ENCODE data around the gene SUGCT. TPM values are rescaled to one million over a fixed set of nuclear protein-coding genes. Genes with fewer than 3 reads are reported as not detected.
"Not testable (repeated sequence)": the region's sequence is repeated elsewhere in the genome, so short reads cannot be mapped to it uniquely, and the experiment has no call there.

SUGCT gene
- total RNA-seq: under 1 TPM; 0.44 to 0.57 TPM

GRCh38 chr7:40134428-40135316 is at the start of gene SUGCT, which contains the start of gene MPLKIP:
SUGCT (plus strand) TSS chr7:40135005.
MPLKIP (minus strand) TSS chr7:40134622; CDS start chr7:40134567, 55 bp downstream.
- Mint-ChIP-seq H3K4me3 (peak within 1 kb of the TSS; percentile 94), H3K27me3 (peaks cover 10% of the 10 kb centered on the region), H3K4me1 (peaks cover 14% of the 10 kb centered on the region), H3K36me3 (peaks cover 4% of the 10 kb centered on the region), H3K9me3 (no peaks in the 10 kb centered on the region), H3K27ac (peak within 1 kb of the TSS; percentile 94)
- DNase-seq: peak; percentile 93
- POLR2A ChIA-PET: interaction anchor here (0.6 to 1.4 kb wide), 6 partner anchors 9 to 185 kb away, joined by 3 to 5 read pairs (median 4); partner anchors contain the start of gene CDK13
- ATAC-seq (ENCODE audit: low read depth): peak; percentile 86

- no peak overlapping the region for H3K4me3 Mint-ChIP-seq
- H3K27ac Mint-ChIP-seq: no peak overlapping the region
- no peak for DNase-seq
- H3K27me3 Mint-ChIP-seq: no peaks in the 10 kb centered on the region
- no peaks in the 10 kb centered on the region for H3K9me3 Mint-ChIP-seq
- peaks cover 25% of the 10 kb centered on the region for H3K36me3 Mint-ChIP-seq
- POLR2A ChIA-PET: no interaction called here
- no peaks in the 10 kb centered on the region for H3K4me1 Mint-ChIP-seq
- no peak for ATAC-seq (ENCODE audit: low read depth)
These were observed 42.6 kb upstream of the SUGCT start for GRCh38 chr7:40092182-40092581.

GRCh38 chr7:40093631-40094350 is 41.0 kb upstream of the SUGCT start:
- H3K4me1 Mint-ChIP-seq: no peaks in the 10 kb centered on the region
- no peaks in the 10 kb centered on the region for H3K9me3 Mint-ChIP-seq
- ATAC-seq (ENCODE audit: low read depth): no peak
- POLR2A ChIA-PET: no interaction called here
- H3K4me3 Mint-ChIP-seq: no peak overlapping the region
- no peak for DNase-seq
- no peaks in the 10 kb centered on the region for H3K27me3 Mint-ChIP-seq
- peaks cover 24% of the 10 kb centered on the region for H3K36me3 Mint-ChIP-seq
- no peak overlapping the region for H3K27ac Mint-ChIP-seq

- Mint-ChIP-seq H3K9me3 (no peaks in the 10 kb centered on the region), H3K4me3 (no peak overlapping the region), H3K27ac (no peak overlapping the region), H3K27me3 (no peaks in the 10 kb centered on the region), H3K36me3 (peaks cover 21% of the 10 kb centered on the region), H3K4me1 (no peaks in the 10 kb centered on the region)
- ATAC-seq (ENCODE audit: low read depth): no peak
- POLR2A ChIA-PET: no interaction called here
- DNase-seq: no peak
These were observed 39.6 kb upstream of the SUGCT start for GRCh38 chr7:40095230-40095629.

GRCh38 chr7:40095695-40096327 is 39.0 kb upstream of the SUGCT start:
- H3K4me3 Mint-ChIP-seq: no peak overlapping the region
- DNase-seq (no peak), ATAC-seq (ENCODE audit: low read depth) (no peak)
- peaks cover 19% of the 10 kb centered on the region for H3K36me3 Mint-ChIP-seq
- no peak overlapping the region for H3K27ac Mint-ChIP-seq
- no peaks in the 10 kb centered on the region for H3K4me1 Mint-ChIP-seq
- POLR2A ChIA-PET: no interaction called here
- H3K9me3 Mint-ChIP-seq: no peaks in the 10 kb centered on the region
- no peaks in the 10 kb centered on the region for H3K27me3 Mint-ChIP-seq

GRCh38 chr7:40097728-40098127 is 37.1 kb upstream of the SUGCT start:
- no peaks in the 10 kb centered on the region for H3K27me3 Mint-ChIP-seq
- H3K27ac Mint-ChIP-seq: no peak overlapping the region
- no peak overlapping the region for H3K4me3 Mint-ChIP-seq
- no peaks in the 10 kb centered on the region for H3K4me1 Mint-ChIP-seq
- peaks cover 18% of the 10 kb centered on the region for H3K36me3 Mint-ChIP-seq
- POLR2A ChIA-PET: interaction anchor here (0.8 kb wide), 1 partner anchor 16 kb away, joined by 3 read pairs; no protein-coding TSS in a partner anchor
- H3K9me3 Mint-ChIP-seq: no peaks in the 10 kb centered on the region
- ATAC-seq (ENCODE audit: low read depth) (no peak), DNase-seq (no peak)

- no peaks in the 10 kb centered on the region for H3K9me3 Mint-ChIP-seq
- POLR2A ChIA-PET: interaction anchor here (0.7 to 0.8 kb wide), 2 partner anchors 15 to 717 kb away, joined by 3 read pairs; no protein-coding TSS in a partner anchor
- H3K4me3 Mint-ChIP-seq: no peak overlapping the region
- no peak overlapping the region for H3K27ac Mint-ChIP-seq
- no peaks in the 10 kb centered on the region for H3K27me3 Mint-ChIP-seq
- peaks cover 18% of the 10 kb centered on the region for H3K36me3 Mint-ChIP-seq
- H3K4me1 Mint-ChIP-seq: no peaks in the 10 kb centered on the region
- ATAC-seq (ENCODE audit: low read depth): no peak
- no peak for DNase-seq
These were observed 36.0 kb upstream of the SUGCT start for GRCh38 chr7:40098810-40099209.

- Mint-ChIP-seq H3K36me3 (peaks cover 9% of the 10 kb centered on the region), H3K4me3 (no peak overlapping the region), H3K4me1 (no peaks in the 10 kb centered on the region), H3K27ac (no peak overlapping the region), H3K9me3 (no peaks in the 10 kb centered on the region), H3K27me3 (no peaks in the 10 kb centered on the region)
- ATAC-seq (ENCODE audit: low read depth) (no peak), DNase-seq (no peak)
- POLR2A ChIA-PET: no interaction called here
These were observed 35.0 kb upstream of the SUGCT start for GRCh38 chr7:40099837-40100236.

GRCh38 chr7:40101201-40101600 is 33.6 kb upstream of the SUGCT start:
- no peaks in the 10 kb centered on the region for H3K4me1 Mint-ChIP-seq
- H3K4me3 Mint-ChIP-seq: no peak overlapping the region
- POLR2A ChIA-PET: interaction anchor here (0.6 kb wide), 1 partner anchor 836 kb away, joined by 3 read pairs; no protein-coding TSS in a partner anchor
- peaks cover 3% of the 10 kb centered on the region for H3K36me3 Mint-ChIP-seq
- H3K27ac Mint-ChIP-seq: no peak overlapping the region
- no peak for DNase-seq
- no peaks in the 10 kb centered on the region for H3K9me3 Mint-ChIP-seq
- H3K27me3 Mint-ChIP-seq: no peaks in the 10 kb centered on the region
- no peak for ATAC-seq (ENCODE audit: low read depth)

GRCh38 chr7:40102897-40103296 is 31.9 kb upstream of the SUGCT start:
- ATAC-seq (ENCODE audit: low read depth): no peak
- POLR2A ChIA-PET: no interaction called here
- no peak for DNase-seq
- H3K36me3 Mint-ChIP-seq: no peaks in the 10 kb centered on the region
- H3K9me3 Mint-ChIP-seq: no peaks in the 10 kb centered on the region
- H3K4me1 Mint-ChIP-seq: no peaks in the 10 kb centered on the region
- no peak overlapping the region for H3K4me3 Mint-ChIP-seq
- H3K27ac Mint-ChIP-seq: no peak overlapping the region
- H3K27me3 Mint-ChIP-seq: no peaks in the 10 kb centered on the region

- Mint-ChIP-seq H3K27ac (no peak overlapping the region), H3K4me1 (no peaks in the 10 kb centered on the region), H3K27me3 (no peaks in the 10 kb centered on the region), H3K9me3 (no peaks in the 10 kb centered on the region), H3K4me3 (no peak overlapping the region), H3K36me3 (no peaks in the 10 kb centered on the region)
- ATAC-seq (ENCODE audit: low read depth): no peak
- DNase-seq: no peak
- POLR2A ChIA-PET: no interaction called here
These were observed 28.8 kb upstream of the SUGCT start for GRCh38 chr7:40105879-40106473.

- Mint-ChIP-seq H3K27ac (no peak overlapping the region), H3K4me1 (no peaks in the 10 kb centered on the region), H3K9me3 (no peaks in the 10 kb centered on the region), H3K4me3 (no peak overlapping the region), H3K27me3 (no peaks in the 10 kb centered on the region), H3K36me3 (peaks cover 6% of the 10 kb centered on the region)
- POLR2A ChIA-PET: no interaction called here
- ATAC-seq (ENCODE audit: low read depth) (no peak), DNase-seq (no peak)
These were observed 18.9 kb upstream of the SUGCT start for GRCh38 chr7:40115936-40116335.

- H3K27me3 Mint-ChIP-seq; H3K36me3 Mint-ChIP-seq; H3K27ac Mint-ChIP-seq; ATAC-seq (ENCODE audit: low read depth); H3K4me1 Mint-ChIP-seq; H3K9me3 Mint-ChIP-seq; H3K4me3 Mint-ChIP-seq; DNase-seq: not testable (repeated sequence)
- POLR2A ChIA-PET: interaction anchor here (0.7 kb wide), 1 partner anchor 412 kb away, joined by 4 read pairs; no protein-coding TSS in a partner anchor
These were observed 17.6 kb upstream of the SUGCT start for GRCh38 chr7:40117199-40117598.

Data from activated naive CD8-positive, alpha-beta T cell treated with anti-CD3 and anti-CD28 coated beads, Interleukin-2, amount 10 ng/mL, durations not matched to agents 7 days and 5 days (primary cell).